HK-2 (cell line): ENCODE results near the gene SMTNL1.

Experiments
- DNase-seq: peaks from one replicate; pipeline ENCODE4 v3.0.0-alpha.2; 2018; ENCODE audit not compliant: unreplicated experiment

The SMTNL1 gene

GRCh38 chr11:57546451-57546850, 9.1 kb downstream of the SMTNL1 start:
- DNase-seq: no peak

- DNase-seq: peak; percentile 24
These were observed 9.6 kb downstream of the SMTNL1 start for GRCh38 chr11:57546869-57547475.

- no peak for DNase-seq
These were observed 10.5 kb downstream of the SMTNL1 start for GRCh38 chr11:57547854-57548377.

- DNase-seq: no peak
These were observed 12.6 kb downstream of the SMTNL1 start for GRCh38 chr11:57549983-57550382.

- no peak for DNase-seq
These were observed 14.5 kb downstream of the SMTNL1 start for GRCh38 chr11:57551941-57552340.

GRCh38 chr11:57552479-57552878, 15.1 kb downstream of the SMTNL1 start:
- no peak for DNase-seq

- DNase-seq: no peak
These were observed 18.0 kb downstream of the SMTNL1 start for GRCh38 chr11:57555393-57555792.

- no peak for DNase-seq
These were observed 18.6 kb downstream of the SMTNL1 start for GRCh38 chr11:57556041-57556440.

GRCh38 chr11:57560146-57560545, 22.8 kb downstream of the SMTNL1 start:
- DNase-seq: no peak

GRCh38 chr11:57562596-57562995, 25.2 kb downstream of the SMTNL1 start:
- no peak for DNase-seq

GRCh38 chr11:57566005-57566904, 28.9 kb downstream of the SMTNL1 start:
- DNase-seq: no peak

GRCh38 chr11:57566905-57567514, 29.6 kb downstream of the SMTNL1 start:
- DNase-seq: no peak

GRCh38 chr11:57567515-57568329, 30.3 kb downstream of the SMTNL1 start, which contains the start of gene UBE2L6:
Gene UBE2L6, minus strand, starts transcription at chr11:57567672. Its CDS starts 61 bp downstream, at chr11:57567611.
- DNase-seq: peak; percentile 20

GRCh38 chr11:57568330-57568766, 31.0 kb downstream of the SMTNL1 start:
- DNase-seq: peak; percentile 66

- DNase-seq: no peak
These were observed 34.2 kb downstream of the SMTNL1 start for GRCh38 chr11:57571606-57572005.

GRCh38 chr11:57574061-57574460, 36.7 kb downstream of the SMTNL1 start:
- no peak for DNase-seq

- no peak for DNase-seq
These were observed 46.9 kb downstream of the SMTNL1 start for GRCh38 chr11:57584341-57584740.

- DNase-seq: no peak
These were observed 47.9 kb downstream of the SMTNL1 start for GRCh38 chr11:57585301-57585700.

GRCh38 chr11:57586711-57587245, 49.4 kb downstream of the SMTNL1 start:
- no peak for DNase-seq

GRCh38 chr11:57588046-57588710, 50.8 kb downstream of the SMTNL1 start:
- DNase-seq: no peak
